A549 treated with CpdA at 1 μM for 4 hours (cell line): Measurements from ENCODE around the gene UBTD2. TPM values are rescaled to one million over a fixed set of nuclear protein-coding genes. Genes with fewer than 3 reads are reported as not detected.

Experiments used
- total RNA-seq: library from RNA; stranded (reverse); fragments of 200-300 nt; extraction: Qiagen RNA extraction; gene quantifications from 5 replicates; pipeline ENCODE4 v1.2.3, GENCODE V29; 2022; ENCODE audit warnings: low read depth

UBTD2 gene, protein sequence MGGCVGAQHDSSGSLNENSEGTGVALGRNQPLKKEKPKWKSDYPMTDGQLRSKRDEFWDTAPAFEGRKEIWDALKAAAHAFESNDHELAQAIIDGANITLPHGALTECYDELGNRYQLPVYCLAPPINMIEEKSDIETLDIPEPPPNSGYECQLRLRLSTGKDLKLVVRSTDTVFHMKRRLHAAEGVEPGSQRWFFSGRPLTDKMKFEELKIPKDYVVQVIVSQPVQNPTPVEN
- 13.3 to 15.3 TPM (median 13.9 TPM) in 5 replicates for total RNA-seq

DNA sequence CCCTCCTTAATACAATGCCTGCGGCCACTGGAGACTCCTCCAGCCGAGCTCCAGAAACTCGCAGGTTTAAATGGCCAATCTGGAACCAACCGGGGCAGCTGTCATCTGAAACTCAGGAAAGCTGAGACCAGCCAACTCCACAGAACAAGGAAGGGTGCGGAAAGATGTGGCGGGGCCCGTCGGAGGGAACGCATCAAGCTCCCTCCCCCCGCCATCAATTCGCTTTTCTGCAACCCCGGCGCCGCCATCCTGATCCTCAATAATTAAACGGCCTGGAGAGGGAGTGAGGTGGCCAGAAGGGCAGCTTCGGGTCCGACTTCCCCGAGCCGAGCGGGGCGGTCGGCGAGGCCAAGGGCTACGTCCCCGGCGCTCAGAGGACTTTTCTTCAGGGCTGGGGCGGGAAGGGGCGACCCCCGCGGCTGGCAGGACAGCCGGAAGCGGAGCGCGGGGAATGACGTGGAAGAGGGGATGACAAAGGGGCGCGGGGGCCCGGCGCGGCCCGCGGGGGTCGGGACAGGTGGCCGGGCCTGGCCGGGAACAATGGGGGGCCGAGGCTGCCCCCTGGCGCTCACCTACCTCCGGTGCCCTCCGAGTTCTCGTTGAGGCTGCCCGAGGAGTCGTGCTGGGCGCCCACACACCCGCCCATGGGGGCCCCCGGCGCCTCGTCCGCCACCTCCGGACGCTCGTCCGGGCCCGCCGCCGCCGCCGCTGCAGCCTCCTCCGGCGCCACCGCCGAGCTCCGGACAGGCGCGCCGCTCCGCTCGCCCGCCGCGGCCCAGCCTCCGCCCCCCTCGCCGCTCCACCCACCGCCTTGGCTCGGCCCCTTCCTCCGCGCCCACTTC, at the start of gene UBTD2:
Gene UBTD2 (minus strand): TSS at position 745 of the 842 bp plus-strand sequence. CDS start 99 bp downstream, at position 646.

DNA sequence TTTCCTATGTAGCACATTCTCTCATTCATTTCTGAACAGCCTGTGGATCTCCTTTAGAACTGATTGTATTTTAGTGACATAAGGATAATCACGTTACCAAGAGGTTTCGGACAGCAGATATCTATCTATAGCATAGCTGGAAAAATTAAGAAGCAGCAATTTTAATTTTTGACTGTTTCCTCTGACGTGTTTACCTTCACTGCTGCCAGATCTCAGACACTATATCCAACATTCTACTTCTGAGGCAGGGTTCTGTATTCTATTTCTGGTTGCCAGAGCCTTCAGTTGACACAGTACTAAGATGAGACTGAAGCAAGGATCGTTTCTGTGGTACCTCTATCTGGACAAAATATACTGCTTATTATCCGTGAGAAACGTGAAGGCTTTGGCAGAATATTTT, 89.7 kb downstream of the UBTD2 start, which contains the start of gene EFCAB9:
Gene EFCAB9 (plus strand): TSS at position 301 of the 400 bp plus-strand sequence. CDS start 1 bp downstream, at position 302.

DNA sequence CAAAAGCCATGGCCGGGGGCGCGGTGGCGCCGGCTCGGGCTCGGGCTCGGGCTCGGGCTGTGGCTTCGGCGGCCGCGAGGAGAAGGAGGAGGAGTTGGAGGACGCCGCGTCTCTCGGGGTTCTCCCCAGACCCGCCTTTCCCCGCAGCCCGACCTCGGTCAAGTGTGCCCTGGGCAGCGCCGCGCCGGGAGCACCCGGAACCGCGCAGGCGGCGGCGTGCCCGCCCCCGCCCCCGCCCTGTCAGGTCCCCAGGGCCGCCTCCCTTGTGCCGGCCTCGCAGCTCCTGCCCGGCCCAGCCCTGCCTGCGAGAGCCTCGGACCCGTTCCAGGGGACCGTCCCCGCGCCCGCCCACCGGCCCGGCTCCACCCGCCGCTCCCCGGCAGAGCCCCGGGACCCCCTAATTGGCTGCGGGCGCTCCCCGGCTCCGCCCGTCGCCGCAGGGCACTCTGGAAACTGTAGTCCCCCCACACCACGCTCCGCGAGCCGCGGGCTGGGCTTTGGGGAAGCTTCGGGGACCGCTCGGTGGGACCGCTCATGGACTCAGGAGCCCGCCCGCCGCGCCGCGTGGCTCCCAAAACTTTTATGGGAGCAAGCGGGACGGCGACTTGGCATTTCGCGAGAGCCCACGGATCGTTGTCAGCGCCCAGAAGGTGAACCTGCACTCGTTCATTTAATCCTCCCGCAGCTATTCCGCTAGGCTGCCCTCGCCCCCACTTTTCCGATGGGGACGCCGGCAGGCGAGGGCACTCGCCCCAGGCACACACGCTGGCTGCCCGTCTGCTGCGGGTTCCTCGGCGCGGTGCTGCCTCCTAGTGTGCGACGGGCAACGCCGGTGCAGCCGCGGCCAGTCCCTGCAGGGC, 95.3 kb downstream of the UBTD2 start, which contains the start of gene STK10:
Gene STK10 (minus strand): TSS at position 192 of the 860 bp plus-strand sequence. CDS start 182 bp downstream, at position 10.

Other genes with a start within 250 kb of the UBTD2 start
- 20.6 to 26.0 TPM (median 22.0 TPM) in 5 replicates for gene STK10, start 95.5 kb downstream of the UBTD2 start, total RNA-seq
- gene EFCAB9, start 89.6 kb downstream of the UBTD2 start, total RNA-seq: not detected in 5 replicates
- 12.0 to 17.7 TPM (median 16.0 TPM) in 5 replicates for gene SH3PXD2B, start 170.8 kb upstream of the UBTD2 start, total RNA-seq